Chondrocyte (in vitro differentiated cells): ENCODE measurements around the gene EFL1. TPM values are rescaled to one million over a fixed set of nuclear protein-coding genes. Genes with fewer than 3 reads are reported as not detected.

Source experiments
- DNase-seq: peaks from one replicate; pipeline ENCODE4 v3.0.0; 2021; ENCODE audit warnings: mixed read lengths, low spot score
- H3K27ac Mint-ChIP-seq: one replicate; pipeline ENCODE4 v1.8.0; 2021; ENCODE audit warnings: mild to moderate bottlenecking, moderate library complexity, mixed read lengths; ENCODE audit not compliant: unreplicated experiment
- H3K27me3 Mint-ChIP-seq: 2 replicates; pipeline ENCODE4 v1.8.0; 2021; ENCODE audit warnings: low read depth, mixed read lengths
- H3K36me3 Mint-ChIP-seq: 2 replicates; pipeline ENCODE4 v1.8.0; 2021; ENCODE audit warnings: low read depth, mixed read lengths
- H3K4me1 Mint-ChIP-seq: 2 replicates; pipeline ENCODE4 v1.8.0; 2021; ENCODE audit warnings: low read depth, mild to moderate bottlenecking, mixed read lengths
- H3K4me3 Mint-ChIP-seq: one replicate; pipeline ENCODE4 v1.8.0; 2021; ENCODE audit warnings: mild to moderate bottlenecking, moderate library complexity, mixed read lengths; ENCODE audit not compliant: unreplicated experiment
- H3K9me3 Mint-ChIP-seq: 2 replicates; pipeline ENCODE4 v1.8.0; 2021; ENCODE audit warnings: low read depth, mixed read lengths
- total RNA-seq: library from RNA; stranded (reverse); gene quantifications from 3 replicates; pipeline ENCODE4 v1.2.1, GENCODE V29; 2021
- TF ChIP-seq, protein P1 (sequence below): fragments of 200-600 bp; sonication (generic); IDR thresholded peaks from 2 replicates; pipeline ENCODE4 v1.5.0; 2021; ENCODE audit warnings: antibody characterized with exemption, mild to moderate bottlenecking, moderate library complexity

The EFL1 gene
- total RNA-seq, 1 donor from 2014 or later: 16.6 TPM

DNA sequence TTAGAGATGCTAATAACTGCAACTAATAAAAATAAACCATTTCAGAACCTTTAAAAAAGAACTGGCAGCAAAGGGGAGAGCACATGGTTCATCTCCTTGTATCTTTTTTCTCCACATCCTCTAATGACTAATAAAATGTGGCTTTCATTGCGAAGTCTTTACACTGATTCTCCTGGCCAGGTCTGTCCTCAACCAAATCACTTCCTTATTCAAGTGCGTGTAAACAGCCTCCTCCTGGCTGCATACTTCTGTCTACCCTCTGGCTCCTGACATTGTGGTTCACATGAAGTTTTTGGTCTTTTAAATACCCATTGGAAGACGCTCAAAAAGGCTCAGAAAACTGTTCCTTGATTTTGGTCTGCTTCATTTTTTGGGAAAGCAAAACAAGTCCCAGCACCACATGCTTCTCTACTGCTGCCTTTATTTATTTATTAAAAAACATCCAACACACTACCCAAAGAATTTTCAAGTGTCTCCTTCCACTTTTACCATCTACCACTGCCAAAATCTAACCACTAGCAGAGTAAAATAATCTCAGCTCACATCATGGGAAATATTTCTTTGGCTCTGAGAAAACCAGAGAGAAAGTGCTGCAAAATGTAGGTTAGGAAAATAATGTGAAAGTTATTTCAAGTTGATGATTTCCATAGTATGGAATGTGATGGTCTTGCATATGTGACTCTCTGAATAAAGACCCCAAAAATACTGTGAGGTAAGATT, 85.1 kb downstream of the EFL1 start:
- Mint-ChIP-seq H3K4me3 (peak overlapping the region; percentile 34), H3K36me3 (peaks cover 1% of the 10 kb centered on the region), H3K27me3 (no peaks in the 10 kb centered on the region), H3K9me3 (no peaks in the 10 kb centered on the region), H3K4me1 (peaks cover 66% of the 10 kb centered on the region), H3K27ac (peak overlapping the region; percentile 97)
- TF ChIP-seq, protein P1, sequence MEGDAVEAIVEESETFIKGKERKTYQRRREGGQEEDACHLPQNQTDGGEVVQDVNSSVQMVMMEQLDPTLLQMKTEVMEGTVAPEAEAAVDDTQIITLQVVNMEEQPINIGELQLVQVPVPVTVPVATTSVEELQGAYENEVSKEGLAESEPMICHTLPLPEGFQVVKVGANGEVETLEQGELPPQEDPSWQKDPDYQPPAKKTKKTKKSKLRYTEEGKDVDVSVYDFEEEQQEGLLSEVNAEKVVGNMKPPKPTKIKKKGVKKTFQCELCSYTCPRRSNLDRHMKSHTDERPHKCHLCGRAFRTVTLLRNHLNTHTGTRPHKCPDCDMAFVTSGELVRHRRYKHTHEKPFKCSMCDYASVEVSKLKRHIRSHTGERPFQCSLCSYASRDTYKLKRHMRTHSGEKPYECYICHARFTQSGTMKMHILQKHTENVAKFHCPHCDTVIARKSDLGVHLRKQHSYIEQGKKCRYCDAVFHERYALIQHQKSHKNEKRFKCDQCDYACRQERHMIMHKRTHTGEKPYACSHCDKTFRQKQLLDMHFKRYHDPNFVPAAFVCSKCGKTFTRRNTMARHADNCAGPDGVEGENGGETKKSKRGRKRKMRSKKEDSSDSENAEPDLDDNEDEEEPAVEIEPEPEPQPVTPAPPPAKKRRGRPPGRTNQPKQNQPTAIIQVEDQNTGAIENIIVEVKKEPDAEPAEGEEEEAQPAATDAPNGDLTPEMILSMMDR: no peak
- DNase-seq: no peak

DNA sequence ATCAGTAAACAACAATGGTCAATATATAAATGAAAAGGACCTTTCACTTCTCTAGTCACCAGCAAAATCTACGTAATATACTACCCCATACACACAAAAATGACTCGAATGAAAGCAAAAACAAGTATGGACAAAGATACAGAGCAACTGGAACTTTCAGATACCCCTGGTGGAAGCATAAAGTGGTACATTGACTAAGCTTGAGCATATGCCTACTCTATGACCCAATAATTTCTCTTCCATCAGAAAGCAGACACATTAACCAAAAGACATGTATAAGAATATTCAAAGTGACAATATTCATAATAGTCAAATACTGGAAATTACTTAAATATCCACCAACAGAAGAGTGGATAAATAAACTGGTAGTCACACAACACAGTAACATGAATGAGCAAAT, 86.0 kb downstream of the EFL1 start:
- peaks cover 1% of the 10 kb centered on the region for H3K36me3 Mint-ChIP-seq
- no peak for DNase-seq
- no peaks in the 10 kb centered on the region for H3K27me3 Mint-ChIP-seq
- H3K27ac Mint-ChIP-seq: peak overlapping the region; percentile 97
- no peak overlapping the region for H3K4me3 Mint-ChIP-seq
- no peaks in the 10 kb centered on the region for H3K9me3 Mint-ChIP-seq
- TF ChIP-seq, protein P1: peak; percentile 33
- H3K4me1 Mint-ChIP-seq: peaks cover 58% of the 10 kb centered on the region

DNA sequence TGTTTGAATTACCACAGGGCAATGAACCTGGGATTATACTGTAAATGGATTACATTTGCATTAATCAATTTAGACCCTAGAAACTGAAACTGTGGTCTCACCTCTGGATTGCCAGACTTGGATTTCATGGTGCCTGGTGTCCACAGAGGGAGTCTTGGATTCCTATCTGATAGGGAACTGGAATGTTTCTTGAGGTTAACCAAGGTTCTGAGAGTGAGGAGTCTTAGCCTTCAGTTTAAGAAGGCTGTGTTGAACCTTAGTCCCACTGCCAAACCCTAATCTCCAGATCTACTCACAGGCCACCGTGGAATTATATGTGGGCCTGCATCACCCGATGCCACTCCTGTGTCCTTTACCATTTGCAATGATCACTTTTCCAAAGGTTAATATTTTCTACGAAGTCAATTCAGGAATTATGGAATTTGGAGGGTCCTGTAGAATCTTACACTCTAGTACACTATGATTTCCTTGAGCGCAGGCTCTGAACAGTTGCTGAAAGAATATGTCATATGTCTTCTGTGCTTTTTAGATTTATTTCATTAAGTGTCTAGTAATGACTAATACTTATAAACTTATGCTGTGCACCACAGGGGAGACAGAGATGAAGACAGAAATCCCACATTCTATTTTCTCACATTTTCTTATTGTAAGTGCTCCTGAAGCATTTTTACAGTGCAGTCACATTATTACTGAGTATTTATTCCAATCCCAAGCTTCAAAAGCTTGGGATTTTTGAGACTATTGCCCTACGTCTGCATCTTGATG, 87.9 kb downstream of the EFL1 start:
- Mint-ChIP-seq H3K4me1 (peaks cover 52% of the 10 kb centered on the region), H3K27me3 (no peaks in the 10 kb centered on the region), H3K27ac (peak overlapping the region; percentile 66), H3K4me3 (no peak overlapping the region), H3K9me3 (no peaks in the 10 kb centered on the region), H3K36me3 (no peaks in the 10 kb centered on the region)
- no peak for DNase-seq
- TF ChIP-seq, protein P1: no peak

DNA sequence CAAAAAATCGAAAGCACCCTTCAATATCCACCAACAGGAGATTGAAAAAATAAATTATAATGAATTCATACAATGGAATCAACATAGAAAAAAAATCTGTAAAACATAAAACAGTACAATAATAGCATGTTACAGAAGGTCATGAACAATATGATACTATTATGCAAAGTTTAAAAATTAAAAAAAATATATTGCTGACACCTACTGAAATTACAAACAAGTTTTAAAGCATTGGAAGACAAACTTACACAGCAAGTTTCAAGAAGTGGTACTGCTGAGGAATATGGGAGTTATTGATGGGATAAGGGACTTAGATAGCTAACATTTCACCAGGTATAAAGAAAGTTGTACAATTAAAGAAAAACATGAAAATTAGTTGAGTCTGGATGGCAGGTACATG, 89.4 kb downstream of the EFL1 start:
- no peaks in the 10 kb centered on the region for H3K27me3 Mint-ChIP-seq
- TF ChIP-seq, protein P1: no peak
- no peak overlapping the region for H3K4me3 Mint-ChIP-seq
- no peak overlapping the region for H3K27ac Mint-ChIP-seq
- no peak for DNase-seq
- no peaks in the 10 kb centered on the region for H3K9me3 Mint-ChIP-seq
- peaks cover 39% of the 10 kb centered on the region for H3K4me1 Mint-ChIP-seq
- no peaks in the 10 kb centered on the region for H3K36me3 Mint-ChIP-seq

DNA sequence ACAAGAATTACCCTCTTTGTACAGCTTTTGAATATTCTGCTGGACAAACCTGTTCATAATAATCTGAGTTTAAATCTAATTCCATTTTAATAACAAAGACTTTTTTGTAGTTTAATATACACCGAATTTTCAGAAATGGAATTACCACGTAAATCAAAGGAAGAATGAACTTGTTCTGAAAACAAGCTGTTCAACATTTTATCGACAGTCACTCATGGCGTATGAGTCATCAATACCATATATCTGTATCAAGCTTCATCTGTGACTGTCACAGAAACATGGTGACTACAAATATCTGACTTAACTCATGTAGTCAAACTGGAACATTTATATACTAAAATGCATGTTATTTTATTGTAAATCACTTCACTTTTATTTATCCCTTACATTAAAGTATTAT, 90.0 kb downstream of the EFL1 start:
- Mint-ChIP-seq H3K27me3 (no peaks in the 10 kb centered on the region), H3K27ac (no peak overlapping the region), H3K9me3 (no peaks in the 10 kb centered on the region), H3K4me3 (no peak overlapping the region), H3K36me3 (no peaks in the 10 kb centered on the region), H3K4me1 (peaks cover 33% of the 10 kb centered on the region)
- DNase-seq: no peak
- TF ChIP-seq, protein P1: no peak
